GM20431 (cell line): Measurements from ENCODE around the gene WLS.

ENCODE experiments used
- in situ Hi-C: fragments of 300-500 bp; cut with MseI, MboI; formaldehyde crosslinking; loops from one replicate; pipeline ENCODE4 v1.15.0; 2020; ENCODE audit warnings: low sequenced_read_pairs; ENCODE audit not compliant: unreplicated experiment

The WLS gene

DNA sequence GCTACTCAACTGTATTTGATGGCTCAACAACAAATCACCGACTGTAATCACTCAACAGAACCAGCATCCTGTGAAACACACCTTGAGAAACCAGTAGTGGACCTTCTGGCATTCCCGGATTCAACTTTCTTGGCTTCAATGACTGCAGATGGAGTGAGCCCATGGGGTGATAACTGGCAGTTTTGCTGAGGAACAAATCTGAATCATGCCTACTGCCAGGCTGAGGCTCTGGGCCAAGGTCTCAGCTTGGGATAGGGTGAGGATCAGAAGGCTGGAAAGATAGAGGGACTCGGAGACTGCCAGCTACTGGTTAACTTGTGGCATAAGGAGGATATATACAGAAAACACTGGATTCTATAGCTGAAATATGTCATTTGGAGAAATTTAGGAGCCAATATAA is 118.4 kb downstream of the WLS start:
- in situ Hi-C loops: loop anchor here (10.0 to 25.0 kb wide), 2 partner anchors 223 to 1621 kb away; no protein-coding TSS in a partner anchor

DNA sequence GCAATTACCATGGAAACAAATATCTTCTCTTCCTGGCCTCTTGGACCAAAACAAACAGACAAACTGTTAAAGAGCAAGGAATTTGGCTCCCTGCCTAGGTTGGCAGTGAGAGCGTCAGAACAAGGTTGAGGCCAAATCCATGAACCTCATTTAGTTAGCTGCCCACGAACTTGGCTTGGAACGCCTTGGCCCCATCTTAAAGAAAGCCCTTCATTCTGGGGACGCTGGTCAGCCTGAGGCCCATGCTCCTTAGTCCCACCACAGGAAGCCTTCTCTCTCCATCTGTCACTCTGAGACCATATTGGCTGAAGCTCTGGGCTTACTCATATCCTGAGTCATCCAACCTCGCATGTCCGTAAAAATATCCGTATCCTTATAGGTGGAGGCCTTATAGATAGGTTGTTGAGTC is 119.5 kb downstream of the WLS start:
- in situ Hi-C loops: loop anchor here (10.0 to 25.0 kb wide), 2 partner anchors 224 to 1622 kb away; no protein-coding TSS in a partner anchor

DNA sequence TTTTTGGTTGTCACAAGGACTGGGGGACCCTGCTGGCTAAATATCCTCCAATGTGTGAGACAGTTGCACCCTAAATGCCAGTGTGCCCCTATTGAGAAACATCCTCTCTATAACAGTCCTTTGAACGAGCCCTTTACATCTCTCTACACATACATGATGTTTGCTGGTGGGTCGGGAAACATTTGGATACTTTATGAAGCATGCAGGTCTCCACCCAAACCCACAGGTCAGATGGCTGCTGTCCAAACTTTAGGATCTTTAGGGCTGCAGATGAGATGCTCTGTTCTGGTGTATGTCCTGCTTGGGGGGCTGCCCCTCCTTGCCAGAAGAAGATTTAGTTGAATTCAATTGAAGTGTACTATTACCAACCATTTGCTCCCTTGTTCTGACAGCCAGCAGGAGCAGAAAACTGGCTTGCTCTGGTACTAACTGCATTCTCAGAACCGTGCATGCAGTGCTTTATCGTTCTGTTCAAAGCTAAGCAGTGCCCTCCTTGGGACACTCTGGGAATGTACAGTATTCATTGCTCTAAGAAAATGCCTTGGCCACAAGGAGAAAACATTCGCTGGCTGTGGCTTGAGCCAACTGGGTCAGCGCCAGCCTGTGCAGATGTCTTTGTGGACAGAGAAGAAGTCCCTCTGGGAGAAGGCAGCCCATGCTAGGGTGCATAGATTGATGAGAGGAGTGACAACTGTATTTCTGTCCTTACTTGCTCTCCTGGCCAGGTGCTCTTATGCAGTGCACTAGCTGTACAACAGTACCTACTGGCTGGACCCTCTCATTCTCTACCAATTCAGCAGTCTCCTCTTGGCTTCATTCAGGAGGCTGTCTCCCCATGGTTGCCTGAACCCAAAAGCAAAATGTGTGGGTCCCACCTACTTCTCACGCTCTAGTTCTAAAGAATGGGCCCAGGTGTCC is 120.5 kb downstream of the WLS start:
- in situ Hi-C loops: loop anchor here (10.0 to 25.0 kb wide), 2 partner anchors 226 to 1623 kb away; no protein-coding TSS in a partner anchor

DNA sequence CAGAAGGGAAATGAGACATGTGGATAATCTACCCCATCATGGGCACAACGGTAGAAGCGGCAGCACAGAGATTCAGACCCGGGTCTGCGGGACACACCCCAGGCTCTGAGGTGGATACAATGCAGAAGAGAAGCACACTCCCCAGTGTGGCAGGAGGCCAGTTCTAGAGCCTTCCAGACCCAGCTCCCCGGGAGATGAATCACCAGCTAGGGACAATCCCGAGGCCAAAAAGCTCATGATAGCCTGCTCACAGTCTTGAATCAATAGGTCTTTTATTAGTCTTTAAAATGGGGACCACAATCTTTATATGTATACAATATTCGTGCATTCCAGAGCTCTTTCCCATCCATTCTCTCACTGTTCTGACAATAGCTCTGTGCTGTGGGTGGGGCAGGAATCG is 124.6 kb downstream of the WLS start:
- in situ Hi-C loops: loop anchor here (25.0 kb wide), 1 partner anchor 230 kb away; no protein-coding TSS in a partner anchor

DNA sequence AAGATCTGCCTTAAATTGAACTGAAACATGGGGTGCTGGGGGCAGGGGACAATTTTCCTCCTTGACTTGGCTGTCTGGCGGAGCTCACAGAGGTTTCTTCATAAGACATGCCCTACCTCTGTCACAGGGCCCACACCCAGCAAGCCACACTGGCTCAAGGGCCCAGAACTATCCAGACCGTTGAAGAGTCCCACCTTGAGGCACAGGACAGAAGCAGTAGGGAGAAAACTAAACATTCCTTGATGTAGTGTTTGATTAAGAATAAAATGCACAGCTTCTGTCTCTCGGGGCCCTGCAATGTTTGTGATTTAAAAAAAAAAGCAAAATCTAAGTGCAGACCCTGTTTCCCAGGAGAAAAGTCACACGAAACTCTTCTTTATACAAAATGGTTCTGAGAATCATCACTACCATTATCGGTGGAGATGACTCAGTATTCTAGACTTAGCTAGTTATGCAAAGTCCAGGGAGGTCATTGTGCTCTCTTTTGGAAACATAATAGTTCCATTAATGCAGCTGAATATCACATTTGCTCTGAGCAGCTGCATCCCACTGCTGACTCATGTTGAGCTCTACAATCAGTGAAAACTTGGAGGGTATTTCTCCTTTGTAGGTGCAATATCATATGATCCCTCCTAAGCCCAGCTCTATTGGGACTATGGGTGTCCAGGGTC is 128.3 kb downstream of the WLS start:
- in situ Hi-C loops: loop anchor here (25.0 kb wide), 1 partner anchor 233 kb away; no protein-coding TSS in a partner anchor

DNA sequence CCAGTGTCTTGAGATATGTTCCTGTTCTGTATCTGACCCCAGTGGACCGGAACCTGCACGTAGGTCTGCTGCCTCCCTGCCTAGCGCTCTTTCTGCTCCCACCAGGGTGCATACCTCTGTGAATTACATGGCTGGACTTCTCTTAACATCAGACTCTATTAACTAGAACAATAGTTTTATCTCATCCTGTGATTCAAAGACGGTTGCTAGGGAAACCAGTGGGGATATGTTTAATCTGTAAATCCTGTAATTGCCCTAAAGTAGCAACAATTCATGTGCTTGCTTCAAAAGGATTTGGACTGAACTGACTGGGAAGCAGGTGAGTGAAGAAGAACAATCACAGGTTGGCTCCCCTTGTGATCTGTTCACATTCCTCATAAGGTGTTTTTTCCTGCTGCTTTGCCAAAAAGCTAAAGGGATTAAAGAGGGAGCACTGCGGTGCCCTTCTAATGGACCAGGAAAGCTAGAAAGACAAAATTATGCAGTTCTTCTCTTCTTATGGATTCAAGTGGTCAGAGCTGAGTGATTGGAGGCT is 129.2 kb downstream of the WLS start:
- in situ Hi-C loops: loop anchor here (25.0 kb wide), 1 partner anchor 234 kb away; no protein-coding TSS in a partner anchor

DNA sequence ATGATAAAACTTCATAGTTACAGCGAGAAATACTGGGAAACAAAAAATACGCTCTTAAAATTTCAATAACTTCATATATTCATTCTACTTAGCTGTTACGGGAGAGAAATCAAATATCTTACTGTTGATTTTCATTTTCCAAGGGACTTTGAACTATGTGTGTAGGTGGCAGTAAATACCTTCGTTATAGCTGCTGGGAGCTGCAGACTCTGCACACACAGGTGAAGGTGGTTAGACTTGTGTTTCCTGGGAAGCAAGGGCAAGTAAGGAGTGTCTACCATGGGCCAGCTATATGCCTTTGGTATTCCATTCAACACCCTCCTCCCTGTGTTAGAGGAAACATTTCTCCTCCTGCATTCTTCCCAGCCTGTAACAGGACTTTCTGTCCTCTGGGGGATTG is 130.5 kb downstream of the WLS start:
- in situ Hi-C loops: loop anchor here (25.0 kb wide), 1 partner anchor 235 kb away; no protein-coding TSS in a partner anchor

DNA sequence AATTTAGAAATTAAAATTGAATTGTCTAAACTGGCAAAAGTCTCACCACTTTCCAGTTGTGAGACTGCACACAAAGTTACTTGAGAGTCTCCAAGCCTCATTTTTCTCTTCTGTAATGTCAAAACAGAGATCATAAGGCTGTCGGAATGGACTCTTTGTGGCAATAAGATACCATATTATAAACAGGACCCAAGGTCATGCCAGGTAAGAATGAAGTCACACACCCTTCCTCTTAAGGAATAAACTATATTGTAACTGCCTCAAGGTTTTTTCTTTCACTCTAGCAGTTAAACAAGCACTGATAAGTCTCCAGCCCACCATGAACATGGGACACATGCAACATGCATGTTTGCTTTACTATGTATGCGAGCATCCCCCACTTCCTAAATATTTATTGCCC is 131.8 kb downstream of the WLS start:
- in situ Hi-C loops: loop anchor here (25.0 kb wide), 1 partner anchor 237 kb away; no protein-coding TSS in a partner anchor

DNA sequence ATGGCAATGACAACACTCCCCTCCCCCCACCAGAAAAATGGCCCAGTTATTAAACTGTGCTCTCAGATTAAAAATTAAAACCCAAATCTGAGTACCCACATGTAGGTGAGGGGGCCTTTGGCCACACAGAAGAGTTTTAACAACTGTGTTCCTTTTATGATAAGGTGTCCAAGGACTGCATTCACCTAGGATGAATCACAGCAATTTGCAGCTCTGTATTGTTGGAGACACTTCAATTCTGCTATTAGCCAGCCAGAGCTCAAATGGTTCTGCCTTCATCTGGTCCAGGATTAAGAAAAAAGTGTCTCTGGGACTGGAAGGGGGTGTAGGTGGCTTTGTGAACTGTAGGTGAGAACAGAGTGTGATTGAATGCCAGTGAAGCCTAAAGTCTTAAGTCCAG is 138.6 kb downstream of the WLS start:
- in situ Hi-C loops: no loop called here

DNA sequence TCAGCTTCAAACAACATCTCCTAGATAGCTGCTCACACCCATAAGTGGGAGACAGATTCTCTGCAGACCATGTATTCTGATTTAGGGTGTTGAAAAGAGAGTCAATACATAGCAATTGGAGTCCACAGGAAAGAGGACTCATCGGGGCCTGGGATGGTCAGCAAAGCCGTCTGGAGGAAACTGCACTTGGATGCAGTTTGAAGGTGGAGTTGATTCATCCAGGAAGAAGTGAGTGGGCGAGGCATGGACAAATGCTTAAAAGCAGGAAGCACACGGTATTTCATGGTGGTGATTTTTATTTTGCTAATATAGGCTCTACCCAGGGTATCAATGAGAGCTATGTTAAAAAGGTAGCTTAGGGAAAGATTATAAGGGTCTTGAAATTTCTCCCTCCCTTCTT is 145.1 kb downstream of the WLS start:
- in situ Hi-C loops: no loop called here

DNA sequence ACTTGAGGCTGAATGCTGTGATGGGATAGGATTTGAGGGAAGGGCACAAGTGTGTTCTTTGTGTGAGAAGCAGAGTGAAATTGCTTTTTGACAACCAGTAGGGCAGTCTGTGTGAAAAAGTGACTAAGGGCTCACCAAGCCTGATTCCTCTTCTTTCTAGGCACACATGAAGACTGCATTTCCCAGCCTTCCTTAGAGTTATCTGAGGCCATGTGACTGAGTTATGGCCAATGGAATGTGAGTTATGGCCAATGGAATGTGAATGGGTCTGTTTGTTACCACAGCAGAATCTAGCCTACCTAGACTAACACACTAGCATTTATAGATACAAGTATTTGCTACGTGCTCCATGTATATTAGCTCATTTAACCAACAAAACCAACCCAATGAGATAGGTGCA is 146.6 kb downstream of the WLS start:
- in situ Hi-C loops: no loop called here

DNA sequence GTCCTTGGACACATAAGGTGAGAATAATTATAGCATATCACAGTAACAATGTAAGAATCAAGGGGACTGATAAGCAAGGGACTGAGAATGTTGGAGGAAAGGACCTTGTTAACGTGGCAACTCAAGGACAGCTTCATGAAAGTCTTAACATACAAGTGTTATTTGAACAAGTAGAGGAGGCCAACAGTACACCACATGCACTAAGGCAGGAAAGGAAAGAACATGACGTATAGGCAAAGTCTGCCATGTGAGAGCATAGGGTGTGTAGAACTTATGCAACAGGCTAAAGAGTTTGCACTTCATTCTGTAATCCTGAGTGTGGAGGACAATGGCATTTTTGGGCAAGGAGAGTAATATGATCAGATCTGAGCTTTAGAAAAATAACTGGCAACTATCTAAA is 148.6 kb downstream of the WLS start:
- in situ Hi-C loops: no loop called here

DNA sequence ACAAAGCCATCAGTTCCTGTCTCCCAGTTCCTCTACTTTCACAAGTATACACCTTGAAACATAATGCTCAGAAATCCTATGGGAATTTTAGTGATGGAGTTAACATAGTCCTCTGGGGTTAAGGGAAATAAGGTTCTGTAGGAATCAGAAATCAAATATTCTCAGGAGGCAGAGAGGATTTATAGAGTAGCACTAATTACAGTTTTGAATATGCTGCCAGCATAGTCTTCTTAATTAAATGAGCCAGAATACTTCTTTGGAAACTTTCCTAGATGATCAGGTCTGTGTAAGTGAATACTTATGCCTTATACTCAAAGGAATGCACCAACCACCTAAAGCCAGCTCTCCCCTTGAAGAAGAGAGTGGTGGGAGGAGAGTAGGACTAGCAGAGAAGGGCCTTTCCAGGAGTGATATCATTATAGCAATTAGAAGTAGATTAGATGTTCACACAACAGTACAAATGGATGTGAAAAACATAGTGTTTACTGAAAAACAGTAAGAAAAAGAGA is 150.5 kb downstream of the WLS start:
- in situ Hi-C loops: no loop called here

DNA sequence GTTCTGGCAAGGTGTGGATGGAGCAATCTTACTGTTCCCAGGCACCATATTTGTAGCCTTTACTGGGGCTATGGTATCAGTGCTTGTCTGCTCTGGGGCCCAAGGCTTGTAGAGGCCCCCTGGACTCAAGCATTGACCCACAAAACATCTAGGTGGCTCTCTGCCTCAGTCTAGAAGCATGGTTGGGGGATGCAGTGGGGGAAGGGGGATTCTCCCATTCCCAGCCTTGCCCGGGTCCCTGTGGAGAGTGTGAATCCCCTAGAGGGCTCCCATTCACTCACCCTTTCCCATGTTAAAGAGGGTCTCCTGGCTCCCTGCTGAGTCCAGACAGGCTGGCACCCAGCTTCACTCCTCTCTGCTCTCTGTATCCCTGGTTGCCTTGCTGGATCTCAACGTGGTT is 153.7 kb downstream of the WLS start:
- in situ Hi-C loops: no loop called here
